HG03095 (cell line): ENCODE measurements around the gene DPF3.

Source experiments
- ATAC-seq: cut with Tn5 transposase; IDR thresholded peaks from one replicate; pipeline ENCODE4 v1.9.1; 2021; ENCODE audit warnings: moderate library complexity; ENCODE audit not compliant: unreplicated experiment

DPF3 gene

DNA sequence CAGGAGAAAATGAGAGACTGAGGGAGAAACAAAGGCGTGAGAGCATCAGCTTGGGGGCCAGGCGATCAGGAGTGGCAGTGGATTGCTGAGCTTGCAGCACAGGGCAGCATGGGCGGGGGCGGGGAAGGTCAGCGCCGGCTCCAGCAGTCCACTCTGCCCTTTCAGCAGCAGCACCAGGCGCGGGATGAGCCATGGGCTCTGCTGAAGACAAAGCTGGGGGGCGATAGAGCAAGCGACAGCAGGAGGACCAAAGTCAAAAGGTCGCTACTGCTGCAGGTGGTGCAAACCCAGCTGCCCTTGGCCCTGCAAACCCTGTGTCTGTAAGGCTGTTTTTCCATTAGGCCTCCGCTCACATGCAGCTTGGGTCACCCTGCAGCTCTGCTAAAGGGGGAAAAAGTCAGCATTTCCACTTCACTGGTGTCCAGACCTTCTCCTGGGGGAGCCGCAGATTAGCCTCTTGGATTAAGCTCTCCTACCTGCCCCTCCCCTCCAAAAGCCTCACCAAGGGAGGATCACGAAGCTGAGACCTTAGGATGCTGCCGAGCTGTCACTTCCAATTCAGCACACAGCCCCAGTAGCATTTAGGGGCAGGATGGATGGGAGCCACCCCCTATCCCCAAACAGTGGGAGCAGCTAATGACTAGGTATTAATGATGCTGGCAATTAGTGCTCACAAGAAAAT, 204.8 kb downstream of the DPF3 start:
- ATAC-seq: no peak

DNA sequence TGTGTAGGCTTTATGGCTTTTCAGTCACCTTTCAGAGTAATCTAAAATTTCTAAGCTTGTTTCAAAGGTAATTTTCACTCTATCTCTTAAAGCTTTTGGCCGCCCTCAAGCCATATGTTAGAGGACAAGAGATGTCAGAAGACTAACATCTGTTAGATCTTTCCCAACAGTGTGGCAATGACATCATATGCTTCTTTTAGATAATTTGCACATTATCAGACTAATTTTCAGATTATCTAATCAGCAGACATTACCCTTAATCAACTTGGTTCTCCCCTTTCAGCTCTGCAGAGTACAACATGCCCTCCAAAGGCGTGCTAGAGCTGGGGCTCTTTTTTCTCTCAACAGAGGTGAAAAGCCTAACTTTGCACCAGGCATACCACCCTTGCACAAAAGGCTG, 207.1 kb downstream of the DPF3 start:
- no peak for ATAC-seq

DNA sequence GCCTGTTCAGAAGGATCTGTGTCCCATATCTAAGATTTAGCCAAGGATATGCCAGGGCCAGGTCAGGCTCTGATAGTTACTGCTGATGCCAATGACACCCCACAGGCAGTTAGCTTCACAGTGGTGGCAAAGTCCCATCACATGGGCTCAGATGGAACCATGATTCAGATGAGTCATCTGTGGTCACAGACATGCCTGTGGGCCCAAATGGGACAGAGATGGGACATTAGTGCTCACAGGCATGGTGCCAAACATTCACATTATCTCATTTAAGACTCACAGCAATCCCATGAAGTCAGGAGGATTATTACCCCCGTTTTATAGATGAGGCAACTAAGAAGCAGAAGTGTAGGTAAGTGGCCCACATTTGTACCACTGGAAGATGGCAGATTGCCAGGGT, 207.8 kb downstream of the DPF3 start:
- ATAC-seq: no peak

DNA sequence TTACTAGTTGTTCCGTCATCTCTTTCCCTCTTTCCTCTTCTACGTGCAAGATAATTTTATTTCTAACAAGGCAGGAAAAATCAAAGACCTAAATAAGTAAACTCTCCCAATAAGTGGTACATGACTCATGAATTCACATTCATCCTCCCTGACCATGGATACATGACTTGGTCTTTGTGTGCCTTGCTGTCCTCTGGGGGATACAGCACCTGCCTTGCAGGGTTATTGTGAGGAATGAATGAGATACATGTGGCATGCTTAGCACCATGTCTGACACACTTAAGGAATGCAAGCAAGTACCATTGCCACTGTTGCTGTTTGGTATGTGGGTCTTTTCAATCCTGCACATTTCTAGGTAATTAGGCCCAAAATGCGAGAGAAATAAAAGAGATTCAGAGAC, 208.4 kb downstream of the DPF3 start:
- ATAC-seq: no peak

DNA sequence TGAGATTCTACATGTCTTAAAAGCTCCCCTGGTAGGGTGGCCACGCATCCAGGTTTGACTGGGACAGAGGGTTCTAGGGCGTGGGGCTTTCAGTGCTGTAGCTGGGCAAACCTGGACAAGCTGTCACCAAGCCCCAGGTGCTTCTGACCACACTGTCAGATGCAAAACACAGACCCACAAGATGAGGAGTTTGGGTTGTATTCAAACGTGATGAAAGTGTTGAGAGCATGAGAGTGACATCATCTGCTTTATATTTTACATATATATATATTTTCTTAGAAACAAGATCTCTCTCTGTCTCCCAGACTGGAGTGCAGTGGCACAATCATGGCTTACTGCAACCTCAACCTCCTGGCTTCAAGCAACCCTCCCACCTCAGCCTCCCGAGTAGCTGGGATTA, 210.1 kb downstream of the DPF3 start:
- no peak for ATAC-seq

DNA sequence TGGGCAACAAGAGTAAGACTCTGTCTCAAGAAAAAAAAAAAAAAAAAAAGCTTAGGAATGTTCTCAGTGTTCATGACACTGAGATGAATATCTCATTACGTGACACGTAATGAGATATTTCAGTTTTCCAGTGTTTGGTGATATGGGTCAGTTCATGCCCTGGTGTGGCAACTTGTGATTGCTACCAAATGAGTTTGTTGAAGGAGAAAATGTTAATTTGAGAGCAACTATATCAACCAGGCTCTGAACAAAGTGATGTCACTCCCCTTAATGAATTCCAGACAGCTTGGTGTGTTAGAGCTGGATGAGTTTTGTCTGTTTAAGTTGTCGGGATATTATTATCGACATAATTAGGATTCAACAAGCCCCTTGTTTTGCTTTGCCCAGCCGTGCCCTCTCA, 211.7 kb downstream of the DPF3 start:
- ATAC-seq: no peak

DNA sequence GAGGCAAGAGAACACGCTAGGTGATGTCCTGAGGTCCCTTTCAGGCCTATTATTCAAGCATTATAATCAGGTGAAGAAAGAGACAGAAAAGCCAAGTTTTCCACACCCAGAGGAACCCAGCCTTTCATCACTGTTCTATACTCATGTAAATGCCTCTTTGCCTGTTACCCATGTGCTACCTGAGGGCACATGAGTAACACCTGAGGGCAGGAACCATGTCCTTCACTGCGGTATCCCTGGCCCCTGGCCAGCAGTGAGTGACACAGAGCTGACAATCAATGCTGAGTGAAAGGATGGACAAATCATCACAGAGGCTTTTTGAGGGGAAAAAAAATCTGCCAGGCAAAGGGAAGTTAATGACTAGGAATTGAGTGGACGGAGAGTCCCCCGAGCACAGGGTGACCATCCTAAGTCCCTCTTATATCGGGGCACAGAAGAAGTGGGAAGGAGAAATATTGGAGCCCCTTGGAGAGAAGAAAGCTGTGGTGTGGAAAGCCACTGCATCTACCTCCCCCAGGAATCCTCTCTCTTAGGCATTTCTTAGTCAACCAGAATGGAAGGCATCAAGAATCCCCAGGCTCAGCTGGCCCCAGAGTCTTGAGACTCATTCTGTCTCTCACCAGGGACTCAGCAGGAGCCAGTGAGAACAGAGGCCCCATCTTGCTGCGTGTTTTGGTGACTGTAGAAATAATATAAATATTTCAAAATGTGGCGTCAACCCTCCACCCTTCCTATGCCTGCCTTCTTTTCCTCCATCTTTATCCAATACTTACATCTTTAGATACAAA, 212.9 kb downstream of the DPF3 start:
- ATAC-seq: no peak

DNA sequence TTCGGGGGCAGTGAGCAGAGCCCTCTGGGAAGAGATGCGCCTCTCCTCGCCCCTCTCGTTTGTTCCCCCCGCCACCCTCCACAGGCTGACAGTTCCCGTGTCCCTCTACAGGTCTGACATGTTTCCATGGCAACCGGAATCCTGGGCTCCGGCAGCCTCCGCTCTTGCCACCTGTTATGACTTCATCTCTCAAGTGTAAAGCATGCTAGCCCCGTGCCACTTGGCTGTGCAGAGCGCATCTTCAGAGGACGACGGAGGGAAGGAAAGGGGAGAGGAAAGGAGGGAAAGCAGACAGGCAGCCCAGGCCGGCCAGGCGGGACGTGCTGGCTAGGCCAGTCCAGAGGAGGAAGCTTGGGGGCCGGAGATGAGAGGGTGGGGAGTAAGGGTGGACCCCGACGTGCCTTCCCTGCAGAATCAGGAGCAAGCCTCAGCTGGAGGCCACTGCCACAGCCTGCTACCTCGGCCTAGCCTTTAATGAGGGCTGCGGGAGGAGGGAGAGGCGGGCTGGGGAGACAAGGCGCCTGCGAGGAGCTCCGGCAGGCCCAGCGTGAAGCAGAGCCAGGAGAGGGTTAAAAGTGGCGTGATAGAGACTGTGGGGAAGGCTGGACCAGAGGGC, 214.3 kb downstream of the DPF3 start:
- no peak for ATAC-seq

DNA sequence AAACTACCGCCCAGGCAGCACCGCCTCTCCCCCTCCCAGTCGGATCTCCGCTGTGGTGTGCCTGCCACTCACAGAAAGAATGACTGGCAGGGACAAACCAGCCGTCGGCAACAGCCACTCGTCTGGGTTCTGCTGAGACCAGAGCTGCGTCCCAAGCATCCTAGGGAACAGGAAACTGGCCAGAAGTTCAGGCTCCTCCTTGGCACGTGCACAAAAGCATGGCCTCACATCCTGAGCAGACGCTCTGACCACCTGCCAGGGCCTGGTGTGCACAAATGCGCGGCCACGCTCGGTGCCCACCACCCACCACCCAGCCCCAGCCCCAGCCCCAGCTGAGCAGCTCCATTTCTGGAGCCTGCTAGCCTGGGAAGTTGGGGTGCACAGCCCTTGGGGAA, 214.8 kb downstream of the DPF3 start:
- no peak for ATAC-seq

DNA sequence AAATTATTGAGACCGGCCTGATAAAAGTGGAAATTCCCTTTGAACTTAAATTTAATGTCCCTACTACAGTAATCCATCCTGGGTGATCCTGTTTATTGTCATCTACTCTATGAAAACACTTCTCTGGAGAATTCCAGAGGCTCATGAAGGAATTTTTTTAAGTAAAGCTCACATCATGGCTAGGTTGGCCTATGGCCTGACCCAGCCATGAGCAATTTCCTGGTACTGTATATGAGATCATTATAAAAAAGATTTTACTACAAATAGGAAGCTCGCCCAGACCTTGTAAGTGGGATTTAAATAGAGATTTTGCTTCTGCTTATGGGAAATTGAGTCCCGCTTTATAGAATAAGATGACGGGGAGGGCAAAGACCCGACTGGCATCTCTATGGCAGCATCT, 215.5 kb downstream of the DPF3 start:
- ATAC-seq: no peak

DNA sequence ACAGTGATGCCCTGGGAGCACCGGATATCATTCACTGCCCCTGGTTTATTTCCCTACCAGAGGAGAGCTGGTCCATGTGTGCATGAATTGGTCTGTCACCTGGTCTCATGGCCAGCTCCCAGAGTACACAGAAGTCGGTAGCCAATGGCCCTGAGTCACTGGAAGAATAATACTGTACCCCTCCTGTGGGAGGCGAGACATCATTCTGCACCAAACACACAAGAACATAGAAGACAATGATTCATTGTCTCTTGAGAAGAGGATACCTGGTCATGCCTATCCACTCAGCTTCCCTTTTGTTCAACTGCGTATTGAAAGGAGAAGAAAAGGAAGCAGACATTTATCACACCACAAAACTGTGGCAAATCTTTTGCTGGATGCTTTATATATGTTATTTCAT, 216.2 kb downstream of the DPF3 start:
- no peak for ATAC-seq

DNA sequence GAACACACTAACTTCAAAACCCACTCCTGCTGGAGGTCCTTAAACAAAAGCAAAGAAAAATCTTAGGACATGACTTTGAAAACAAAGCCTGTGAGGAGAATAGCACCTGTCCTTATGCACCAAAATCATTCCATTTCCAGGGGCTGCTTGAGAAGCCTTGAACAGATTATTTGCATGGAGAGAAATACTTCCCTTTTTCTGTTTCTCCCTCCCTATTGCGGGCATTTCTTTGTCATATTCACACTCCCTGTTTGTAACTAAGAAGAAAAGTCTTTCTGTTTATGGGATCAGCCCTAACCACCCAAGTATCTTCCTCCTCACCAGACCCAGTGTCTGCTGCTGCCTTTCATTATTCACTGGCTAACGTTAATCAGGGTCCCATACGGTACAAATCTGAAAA, 218.8 kb downstream of the DPF3 start:
- no peak for ATAC-seq

DNA sequence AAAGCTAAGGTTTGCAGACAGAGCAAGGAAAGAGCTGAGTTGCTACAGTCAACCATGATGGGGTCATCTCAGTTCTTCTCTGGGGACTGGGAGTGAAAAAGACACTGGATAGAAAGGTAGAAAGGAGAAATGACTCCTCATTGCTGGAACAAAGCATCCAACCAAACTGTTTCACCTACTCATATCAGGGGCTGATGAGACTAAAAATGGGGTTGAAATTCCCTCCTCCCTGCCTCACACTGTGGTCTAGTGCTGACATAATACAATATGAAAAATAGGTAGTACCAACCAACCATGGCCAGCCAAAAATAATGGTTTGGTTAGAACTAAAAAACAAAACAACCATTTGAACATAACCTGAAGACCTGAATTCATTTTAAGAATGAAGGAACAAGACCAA, 220.7 kb downstream of the DPF3 start:
- no peak for ATAC-seq

DNA sequence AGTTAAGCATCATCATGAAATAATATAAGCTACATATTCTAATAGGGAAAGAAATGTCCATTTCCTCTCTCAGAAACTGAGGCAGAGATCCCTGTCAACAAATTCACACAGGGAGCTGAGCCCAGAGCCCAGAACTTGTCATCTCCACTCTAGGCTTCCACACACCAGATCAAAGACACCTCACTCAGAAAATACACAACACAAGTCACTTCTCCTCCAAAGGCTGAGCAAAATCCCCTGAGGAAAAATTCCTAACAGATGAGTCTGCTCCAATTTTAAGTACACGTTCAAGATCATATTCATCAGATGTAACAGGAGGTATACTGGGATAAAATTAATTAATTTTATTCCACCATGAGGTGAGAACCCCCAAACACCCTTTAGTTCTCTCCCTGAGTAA, 227.3 kb downstream of the DPF3 start:
- ATAC-seq: no peak

DNA sequence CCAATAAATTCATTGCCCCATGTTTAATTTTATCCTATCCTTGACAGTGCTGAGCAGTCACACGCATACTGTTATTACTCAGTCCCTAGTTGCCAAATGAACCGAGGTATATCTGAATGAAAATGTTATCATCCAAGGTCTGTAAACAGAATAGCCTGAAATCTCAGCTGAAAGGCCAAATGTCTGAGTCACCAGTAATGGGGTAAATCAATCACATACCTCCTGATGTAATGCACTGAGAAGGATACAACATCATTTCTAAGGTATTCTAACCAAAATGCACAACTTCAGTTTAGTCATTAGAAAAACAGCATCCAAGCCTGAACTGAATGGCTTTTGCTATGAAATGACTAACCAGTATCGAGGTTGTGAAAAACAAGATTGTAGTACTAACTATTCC, 228.6 kb downstream of the DPF3 start:
- ATAC-seq: no peak

DNA sequence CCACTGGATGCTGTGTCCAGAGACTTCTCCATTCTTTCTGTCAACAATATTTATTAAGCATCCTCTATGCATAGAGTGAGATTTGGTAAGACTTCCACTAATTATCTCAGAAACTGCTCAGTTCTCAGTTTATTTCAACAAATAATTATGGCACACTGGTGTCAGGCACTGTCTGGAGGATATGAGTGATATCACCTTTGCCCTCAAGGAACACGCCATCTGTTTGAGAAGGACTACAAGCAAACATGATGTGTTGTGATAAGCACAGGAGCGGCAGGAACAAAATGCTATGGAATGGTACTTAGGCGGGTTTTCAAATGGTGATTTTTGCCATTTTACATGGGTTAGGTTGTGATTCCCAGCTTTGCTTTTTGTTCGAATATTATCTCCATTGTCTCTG, 229.2 kb downstream of the DPF3 start:
- ATAC-seq: no peak

DNA sequence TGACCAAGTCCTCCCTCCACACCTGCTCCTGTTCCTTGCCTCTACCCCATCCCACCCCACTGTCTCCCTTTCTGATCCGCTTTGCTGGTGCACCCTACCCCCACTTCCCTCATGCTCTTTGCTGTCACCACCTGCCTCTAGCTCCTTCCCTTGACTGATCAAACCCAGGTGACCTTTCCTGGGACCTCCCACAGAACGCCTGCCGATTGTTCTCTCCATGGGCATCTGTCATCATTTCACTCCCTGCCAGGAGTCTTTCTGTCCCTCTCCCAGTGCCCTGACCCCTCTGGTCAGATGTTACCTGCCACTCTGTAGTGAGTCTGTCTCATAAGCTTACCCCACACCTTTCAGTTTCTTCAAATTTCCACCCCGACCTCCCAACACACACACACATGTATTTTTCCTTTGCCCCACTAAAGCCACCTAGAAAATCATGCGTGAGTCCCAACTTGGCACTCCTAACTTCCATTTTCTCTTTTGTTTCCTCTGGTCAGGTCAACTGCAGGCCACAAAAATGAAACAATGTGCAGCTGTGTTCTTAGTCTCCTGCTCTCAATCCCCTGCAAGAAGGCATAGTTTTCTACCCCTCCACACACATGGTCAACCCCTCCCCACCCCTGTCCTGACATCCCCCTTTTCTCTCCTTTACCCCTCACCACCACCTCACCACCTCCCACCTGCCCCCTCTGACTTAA, 229.8 kb downstream of the DPF3 start:
- no peak for ATAC-seq

DNA sequence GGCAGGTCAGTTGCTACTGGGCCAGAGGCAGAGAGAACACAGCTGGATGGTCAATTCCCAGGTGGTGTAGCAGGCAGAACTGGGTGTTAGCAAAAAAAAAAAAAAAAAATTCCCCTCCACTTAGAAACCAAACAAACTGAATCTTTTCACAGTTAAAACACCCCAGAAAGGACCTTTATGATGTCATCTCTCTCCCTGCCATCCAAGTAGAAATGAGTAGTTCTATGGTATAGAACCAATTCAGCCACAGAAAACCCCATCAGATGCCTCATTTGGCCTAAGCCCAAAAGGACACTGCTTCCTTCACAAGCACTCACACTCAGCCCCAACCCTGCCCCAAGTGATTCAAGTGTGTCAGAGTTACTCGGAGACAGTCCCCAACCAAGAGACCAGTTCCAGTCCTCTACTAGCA, 230.8 kb downstream of the DPF3 start:
- ATAC-seq: no peak

DNA sequence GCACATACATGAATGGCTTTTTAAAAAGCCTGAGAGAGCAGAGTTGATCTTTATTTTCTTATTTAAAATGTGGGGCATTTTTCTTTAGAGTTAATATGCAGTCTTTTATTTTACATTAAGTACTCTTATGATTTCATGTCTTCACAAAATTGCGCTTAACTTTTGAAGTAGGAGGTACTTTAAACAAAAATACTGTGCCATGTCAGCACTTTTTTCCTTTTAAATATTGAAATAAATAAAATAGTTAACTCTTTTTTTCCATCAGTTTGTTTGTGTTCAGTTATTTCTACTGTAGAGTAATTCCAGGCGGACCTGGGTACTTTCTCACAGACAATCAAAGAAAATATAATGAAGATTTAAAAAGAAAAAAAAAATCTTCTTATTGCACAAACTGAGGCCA, 231.7 kb downstream of the DPF3 start:
- no peak for ATAC-seq

DNA sequence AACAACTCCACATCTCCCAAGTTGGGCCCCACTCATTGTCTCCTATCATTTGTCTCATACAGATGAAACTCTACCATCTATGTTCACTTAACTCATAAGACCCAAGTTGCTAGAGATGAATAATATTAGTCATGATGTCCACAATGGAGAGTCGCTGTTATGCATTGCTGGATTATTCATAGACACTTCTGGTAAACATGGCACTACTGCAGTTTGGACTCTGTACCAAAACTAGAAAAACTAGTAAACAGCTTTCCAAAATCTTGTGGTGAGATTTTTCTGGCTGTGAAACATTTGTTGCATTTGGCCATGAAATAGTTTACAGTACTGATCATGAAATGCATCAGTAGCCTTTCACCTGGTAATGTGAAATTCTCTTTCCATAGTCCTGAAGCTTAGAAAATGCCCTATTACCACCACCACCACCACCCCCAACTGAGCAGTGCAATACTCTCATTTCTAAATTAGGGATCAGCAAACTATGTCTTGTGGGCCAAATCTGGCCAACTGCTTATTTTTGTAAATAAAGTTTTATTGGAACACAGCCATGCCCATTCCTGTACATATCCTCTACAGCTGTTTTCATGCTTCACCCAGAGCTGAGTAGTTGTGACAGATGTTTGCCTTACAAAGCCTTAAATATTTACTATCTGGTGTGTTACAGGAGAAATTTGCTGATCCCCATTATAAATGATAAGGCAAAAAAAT, 236.5 kb downstream of the DPF3 start:
- ATAC-seq: no peak

DNA sequence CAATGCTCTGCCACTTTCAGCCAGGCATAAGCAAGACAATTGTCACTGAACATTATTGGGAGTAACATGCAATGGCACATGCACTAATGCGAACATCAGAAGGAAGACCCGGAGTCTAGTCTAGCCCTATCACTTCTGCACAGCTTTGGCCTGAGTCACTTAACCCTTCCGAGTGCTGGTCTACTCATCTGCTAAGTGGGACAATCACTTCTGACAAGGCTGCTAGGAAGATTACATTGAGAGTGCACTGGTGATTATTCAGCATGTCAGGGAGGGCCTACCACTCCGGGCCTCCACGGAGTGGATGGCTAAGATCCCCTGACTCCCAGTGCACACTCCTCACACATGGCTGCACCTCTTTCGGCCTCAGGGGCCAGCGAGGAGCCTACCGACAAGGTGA, 240.9 kb downstream of the DPF3 start:
- ATAC-seq: no peak
